CD14-positive monocyte (primary cell): ENCODE results near the gene CES3. TPM values are rescaled to one million over a fixed set of nuclear protein-coding genes. Genes with fewer than 3 reads are reported as not detected.

Experiments used
- DNase-seq, 3 donors: peaks; one replicate each; pipeline ENCODE4 v3.0.0-alpha.2; 2011 to 2022
- H2AFZ ChIP-seq: 2 replicates; pipeline ENCODE4 v1.6.0; 2012; ENCODE audit warnings: mild to moderate bottlenecking, low read depth, low read length, inconsistent platforms; ENCODE audit not compliant: insufficient read depth, poor library complexity, severe bottlenecking
- H3K27ac ChIP-seq, 2 donors: 1 replicate in 1 of 2; 2 replicates in 1 of 2; pipeline ENCODE4 v1.5.1; 2012 to 2013; ENCODE audit warnings: low read length in 2 of 2, control low read depth in 1 of 2, inconsistent platforms in 1 of 2, low read depth in 1 of 2, mild to moderate bottlenecking in 1 of 2
- H3K27me3 ChIP-seq, 2 donors: one replicate each; pipeline versions ENCODE4 v1.6.0 to v1.6.1; 2011 to 2013; ENCODE audit warnings: low read length in 2 of 2; ENCODE audit not compliant: control insufficient read depth in 2 of 2, insufficient read depth in 2 of 2
- H3K36me3 ChIP-seq, 2 donors: replicated peaks in 1 of 2; 1 replicate in 1 of 2; 2 replicates in 1 of 2; pipeline versions ENCODE4 v1.5.1 to v1.6.1; 2012 to 2013; ENCODE audit warnings: low read length in 2 of 2, control low read depth in 1 of 2, inconsistent platforms in 1 of 2, mild to moderate bottlenecking in 1 of 2; ENCODE audit not compliant: insufficient read depth in 2 of 2, control insufficient read depth in 1 of 2
- H3K4me1 ChIP-seq, 2 donors: 1 replicate in 1 of 2; 2 replicates in 1 of 2; pipeline versions ENCODE4 v1.5.1 to v1.6.1; 2012 to 2013; ENCODE audit warnings: low read length in 2 of 2, control low read depth in 1 of 2, inconsistent platforms in 1 of 2, mild to moderate bottlenecking in 1 of 2, moderate library complexity in 1 of 2; ENCODE audit not compliant: insufficient read depth in 2 of 2, control insufficient read depth in 1 of 2
- H3K4me2 ChIP-seq: replicated peaks from 2 replicates; pipeline ENCODE3; 2012; ENCODE audit warnings: low read length, moderate library complexity, mild to moderate bottlenecking; ENCODE audit not compliant: poor library complexity, severe bottlenecking; ENCODE audit errors: extremely low read depth
- H3K4me3 ChIP-seq, 3 experiments: fragments of 200-600 bp in 1 of 3; sonication (generic) in 1 of 3; replicated peaks in 1 of 3; 1 replicate in 2 of 3; 2 replicates in 1 of 3; pipeline ENCODE4 v1.5.1; 2011 to 2013; ENCODE audit warnings: low read length in 3 of 3, mild to moderate bottlenecking in 3 of 3, control low read depth in 2 of 3, low read depth in 2 of 3, inconsistent platforms in 1 of 3, moderate library complexity in 1 of 3
- H3K79me2 ChIP-seq: 2 replicates; pipeline ENCODE4 v1.6.0; 2012; ENCODE audit warnings: mild to moderate bottlenecking, control low read depth, inconsistent platforms, low read length, moderate library complexity; ENCODE audit not compliant: insufficient read depth
- H3K9ac ChIP-seq: 2 replicates; pipeline ENCODE4 v1.6.0; 2017; ENCODE audit warnings: low read length, mild to moderate bottlenecking; ENCODE audit not compliant: insufficient read depth, poor library complexity, severe bottlenecking
- H3K9me3 ChIP-seq, 2 donors: replicated peaks in 1 of 2; 1 replicate in 1 of 2; 2 replicates in 1 of 2; pipeline versions ENCODE4 v1.5.1 to v1.6.1; 2012 to 2013; ENCODE audit warnings: low read length in 2 of 2, control low read depth in 1 of 2; ENCODE audit not compliant: control insufficient read depth in 1 of 2, insufficient read depth in 1 of 2
- H4K20me1 ChIP-seq: 2 replicates; pipeline ENCODE4 v1.6.0; 2012; ENCODE audit warnings: mild to moderate bottlenecking, low read length, control low read depth, moderate library complexity; ENCODE audit not compliant: insufficient read depth
- H3K27ac Mint-ChIP-seq, 7 donors: one replicate each; pipeline ENCODE4 v1.8.0; 2020; ENCODE audit warnings: mild to moderate bottlenecking in 7 of 7, mixed read lengths in 7 of 7, moderate library complexity in 6 of 7, inconsistent platforms in 2 of 7
- H3K27me3 Mint-ChIP-seq, 3 donors: one replicate each; pipeline ENCODE4 v1.8.0; 2021 to 2022; ENCODE audit warnings: low read depth in 3 of 3, mild to moderate bottlenecking in 3 of 3, mixed read lengths in 3 of 3, moderate library complexity in 3 of 3, inconsistent platforms in 1 of 3
- H3K36me3 Mint-ChIP-seq, 2 donors: one replicate each; pipeline ENCODE4 v1.8.0; 2020; ENCODE audit warnings: mixed read lengths in 2 of 2, inconsistent platforms in 1 of 2, mild to moderate bottlenecking in 1 of 2
- H3K4me1 Mint-ChIP-seq: one replicate; pipeline ENCODE4 v1.8.0; 2020; ENCODE audit warnings: mild to moderate bottlenecking, mixed read lengths
- H3K4me3 Mint-ChIP-seq, 2 donors: one replicate each; pipeline ENCODE4 v1.8.0; 2020; ENCODE audit warnings: mild to moderate bottlenecking in 2 of 2, mixed read lengths in 2 of 2, moderate library complexity in 1 of 2
- H3K9me3 Mint-ChIP-seq, 7 donors: one replicate each; pipeline ENCODE4 v1.8.0; 2020 to 2022; ENCODE audit warnings: mixed read lengths in 7 of 7, mild to moderate bottlenecking in 6 of 7, moderate library complexity in 6 of 7, inconsistent platforms in 2 of 7
- WGBS: methylation state at CpG from one replicate; pipeline ENCODE4 v1.1.5; 2013; ENCODE audit warnings: missing lambda C conversion rate; ENCODE audit not compliant: insufficient coverage; 5-methylcytosine and 5-hydroxymethylcytosine counted together
- intact Hi-C, 2 donors: fragments of 100-400 bp; cut with micrococcal nuclease; formaldehyde crosslinking; loops; one replicate each; pipeline versions ENCODE4 v1.15.0 to v1.15.1; 2023
- polyA plus RNA-seq, 3 donors: library from polyadenylated mRNA; depleted of rRNA in 1 of 3; unstranded in 2 of 3; stranded (reverse) in 1 of 3; fragments of 300-500 nt in 2 of 3; fragments of >200 nt in 1 of 3; fragmentation: Illumina TruSeq in 2 of 3; gene quantifications; 1 replicate in 2 of 3; 2 replicates in 1 of 3; pipeline ENCODE4 v1.2.3, GENCODE V29; 2012 to 2021
- TF ChIP-seq, protein P1 (sequence below): fragments of 200-600 bp; IDR thresholded peaks from one replicate; pipeline ENCODE4 v1.8.0; 2022; ENCODE audit warnings: antibody characterized with exemption, mild to moderate bottlenecking

CES3 gene
- polyA plus RNA-seq, 3 donors: 0.48 TPM; not detected in 2

DNA sequence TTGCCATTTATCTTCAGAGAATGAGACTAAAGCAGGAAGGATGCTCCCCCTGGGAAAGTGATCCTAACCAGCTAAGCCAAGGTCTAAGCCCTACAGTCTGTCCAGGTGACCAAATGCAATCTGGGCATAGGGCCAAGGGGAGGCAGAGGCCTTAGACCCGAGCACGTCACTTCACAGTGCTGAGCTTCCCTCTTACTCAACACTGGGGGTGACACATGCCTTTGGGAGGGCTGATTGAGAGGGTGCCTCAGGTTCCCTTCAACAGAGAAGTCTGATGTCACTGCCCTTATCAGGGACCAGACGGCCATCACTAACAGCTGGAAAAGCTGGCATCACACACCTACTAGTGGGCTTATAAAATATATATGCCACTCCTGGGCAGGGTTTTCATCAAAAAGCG, 30.9 kb upstream of the CES3 start:
- H3K27me3 ChIP-seq: peaks cover 9 to 22% of the 10 kb centered on the region in 2 donors
- no peak overlapping the region for H3K27ac ChIP-seq
- Mint-ChIP-seq H3K27me3 (peaks cover 15 to 28% (median 23%) of the 10 kb centered on the region in 3 donors), H3K4me1 (peaks cover 46% of the 10 kb centered on the region), H3K27ac (peak overlapping the region in 3 of 7 donors; percentile 11 to 50 (median 35)), H3K9me3 (peaks cover 0 to 8% (median 4%) of the 10 kb centered on the region in 7 donors), H3K4me3 (peak overlapping the region in 1 of 2 donors; percentile 27), H3K36me3 (peaks cover 25 to 41% of the 10 kb centered on the region in 2 donors)
- 40% methylated on average over 3 of the region's 4 CpGs for WGBS
- TF ChIP-seq, protein P1, sequence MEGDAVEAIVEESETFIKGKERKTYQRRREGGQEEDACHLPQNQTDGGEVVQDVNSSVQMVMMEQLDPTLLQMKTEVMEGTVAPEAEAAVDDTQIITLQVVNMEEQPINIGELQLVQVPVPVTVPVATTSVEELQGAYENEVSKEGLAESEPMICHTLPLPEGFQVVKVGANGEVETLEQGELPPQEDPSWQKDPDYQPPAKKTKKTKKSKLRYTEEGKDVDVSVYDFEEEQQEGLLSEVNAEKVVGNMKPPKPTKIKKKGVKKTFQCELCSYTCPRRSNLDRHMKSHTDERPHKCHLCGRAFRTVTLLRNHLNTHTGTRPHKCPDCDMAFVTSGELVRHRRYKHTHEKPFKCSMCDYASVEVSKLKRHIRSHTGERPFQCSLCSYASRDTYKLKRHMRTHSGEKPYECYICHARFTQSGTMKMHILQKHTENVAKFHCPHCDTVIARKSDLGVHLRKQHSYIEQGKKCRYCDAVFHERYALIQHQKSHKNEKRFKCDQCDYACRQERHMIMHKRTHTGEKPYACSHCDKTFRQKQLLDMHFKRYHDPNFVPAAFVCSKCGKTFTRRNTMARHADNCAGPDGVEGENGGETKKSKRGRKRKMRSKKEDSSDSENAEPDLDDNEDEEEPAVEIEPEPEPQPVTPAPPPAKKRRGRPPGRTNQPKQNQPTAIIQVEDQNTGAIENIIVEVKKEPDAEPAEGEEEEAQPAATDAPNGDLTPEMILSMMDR: no peak
- H3K79me2 ChIP-seq: peaks cover 26% of the 10 kb centered on the region
- H4K20me1 ChIP-seq: peaks cover 8% of the 10 kb centered on the region
- no peak overlapping the region for H2AFZ ChIP-seq
- intact Hi-C loops: loop anchor here in 1 of 2 donors (5.0 kb wide), 1 partner anchor 33 kb away; no protein-coding TSS in a partner anchor
- peaks cover 24 to 33% of the 10 kb centered on the region in 2 donors for H3K4me1 ChIP-seq
- H3K4me3 ChIP-seq: no peak overlapping the region
- peaks cover 5 to 17% of the 10 kb centered on the region in 2 donors for H3K36me3 ChIP-seq
- H3K9me3 ChIP-seq: peaks cover 0 to 6% of the 10 kb centered on the region in 2 donors
- H3K9ac ChIP-seq: no peak overlapping the region
- DNase-seq: peak in 2 of 3 donors; percentile 21 to 64
- H3K4me2 ChIP-seq: no peak overlapping the region

DNA sequence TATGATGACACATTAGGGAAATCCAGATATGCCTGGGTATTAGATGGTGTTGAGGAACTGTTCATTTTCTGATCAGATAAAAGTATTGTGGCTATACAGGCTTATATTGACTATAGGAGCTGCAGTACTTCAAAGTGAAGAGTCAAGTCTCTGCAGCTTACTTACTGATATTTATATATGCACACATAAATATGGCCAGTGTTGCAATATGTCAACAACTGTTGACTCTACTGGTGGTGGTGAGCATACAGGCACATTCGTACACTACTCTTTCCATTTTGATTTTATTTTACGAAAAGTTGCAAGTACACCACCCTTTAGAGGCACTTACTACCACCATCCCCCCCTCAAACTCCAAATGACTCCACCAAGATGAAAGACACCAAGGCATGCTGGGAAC, 29.4 kb upstream of the CES3 start:
- Mint-ChIP-seq H3K27ac (no peak overlapping the region), H3K4me1 (peaks cover 54% of the 10 kb centered on the region), H3K27me3 (peaks cover 0 to 14% (median 8%) of the 10 kb centered on the region in 3 donors), H3K4me3 (no peak overlapping the region), H3K36me3 (peaks cover 25 to 39% of the 10 kb centered on the region in 2 donors), H3K9me3 (peaks cover 0 to 2% (median 0%) of the 10 kb centered on the region in 7 donors)
- Histone ChIP-seq H3K9ac (no peak overlapping the region), H3K27ac (no peak overlapping the region), H3K4me2 (no peak overlapping the region), H3K27me3 (peaks cover 0 to 8% of the 10 kb centered on the region in 2 donors), H3K79me2 (peaks cover 41% of the 10 kb centered on the region), H2AFZ (no peak overlapping the region), H3K9me3 (no peaks in the 10 kb centered on the region), H3K4me3 (no peak overlapping the region), H3K36me3 (peaks cover 5 to 17% of the 10 kb centered on the region in 2 donors), H4K20me1 (peaks cover 22% of the 10 kb centered on the region), H3K4me1 (peaks cover 32 to 42% of the 10 kb centered on the region in 2 donors)
- WGBS: no CpG with 5 or more reads among the region's 2 CpGs
- TF ChIP-seq, protein P1: no peak
- intact Hi-C loops: loop anchor here in 1 of 2 donors (5.0 kb wide), 1 partner anchor 34 kb away; no protein-coding TSS in a partner anchor
- DNase-seq: no peak
